ENCODE measurements around the gene EIF4B. TPM values are rescaled to one million over a fixed set of nuclear protein-coding genes. Genes with fewer than 3 reads are reported as not detected.

EIF4B gene
- polyA plus RNA-seq, 1 of the 3 experiments (the other 2 are of a cell fraction): 267 TPM

DNA sequence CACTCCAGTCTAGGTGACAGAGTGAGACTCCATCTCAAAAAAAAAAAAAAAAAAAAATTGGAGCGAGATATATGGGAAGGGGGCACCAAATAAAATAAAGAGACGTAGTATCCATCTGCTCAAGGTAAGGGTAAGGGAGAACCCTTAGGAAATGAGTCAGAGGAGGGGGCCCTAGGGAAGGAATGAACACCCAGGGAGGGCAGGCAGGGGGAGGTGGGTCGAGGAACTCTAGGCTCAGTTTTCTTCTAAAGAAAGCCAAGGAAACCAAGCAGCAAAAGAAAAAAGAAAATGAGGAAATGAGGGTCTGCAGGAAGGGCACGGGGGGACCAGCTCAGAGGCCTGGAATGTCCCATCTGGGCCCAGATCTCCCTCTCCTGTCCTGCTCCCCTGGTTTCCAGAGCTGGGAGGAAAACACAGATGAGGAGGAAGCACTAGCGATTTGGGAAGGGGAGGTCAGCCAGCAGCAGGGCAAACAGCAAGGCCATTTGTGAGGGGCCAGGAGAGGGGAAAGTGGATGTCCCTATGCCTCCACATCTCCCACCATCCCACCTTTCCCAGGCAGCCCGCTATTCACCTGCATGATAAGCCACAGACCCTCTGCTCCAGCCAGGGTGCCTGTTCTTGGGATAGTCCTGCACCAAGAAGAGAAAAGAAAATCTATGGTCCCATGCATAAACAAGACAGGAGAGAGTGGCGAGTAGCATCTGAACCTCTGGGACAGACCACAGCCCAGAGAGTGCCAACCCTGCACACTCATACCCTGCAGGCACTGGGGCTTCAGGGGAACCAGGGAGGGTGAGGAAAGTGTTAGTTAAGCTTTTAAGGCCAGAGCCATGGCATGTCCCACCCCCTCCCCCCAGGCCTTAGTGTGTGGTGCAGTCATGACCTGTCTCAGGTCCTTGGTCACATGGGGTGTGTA lies 61.1 kb downstream of the EIF4B start:
- Histone ChIP-seq H3K4me3 (ENCODE audit: low read depth in 2 of 2, low read length in 1 of 2) (no peak overlapping the region), H4K20me1 (ENCODE audit: insufficient read depth) (no peaks in the 10 kb centered on the region), H3K79me2 (ENCODE audit: insufficient read depth) (0 out of 2 replicates have a peak, but pooled peaks cover 6% of the 10 kb centered on the region), H2AFZ (ENCODE audit: low read depth) (no peak overlapping the region), H3K4me2 (no peak overlapping the region), H3K27ac (ENCODE audit: low read depth in 2 of 2, low read length in 1 of 2) (peak overlapping the region in 1 of 2 experiments; percentile 66; a peak in 2 of 4 replicates), H3K9ac (peak overlapping the region; percentile 55; the same call in 1 of the 2 replicates), H3K9me2 (no peaks in the 10 kb centered on the region), H3K9me3 (no peaks in the 10 kb centered on the region), H3K27me3 (ENCODE audit: insufficient read depth) (no peaks in the 10 kb centered on the region), H3K4me1 (ENCODE audit: control insufficient read depth in 1 of 2, insufficient read depth in 2 of 2, low read depth in 1 of 2, low read length in 1 of 2) (peaks cover 20 to 33% of the 10 kb centered on the region in 2 experiments), H3F3A (replicated peaks; ENCODE audit: insufficient read depth) (peaks cover 40% of the 10 kb centered on the region), H3K36me3 (replicated peaks in 1 of 2; ENCODE audit: control insufficient read depth in 1 of 2, insufficient read depth in 2 of 2, low read length in 1 of 2) (peaks cover 3 to 14% of the 10 kb centered on the region in 2 experiments)
- POLR2A ChIA-PET: interaction anchor here (1.2 to 2.1 kb wide), 2 partner anchors 12 to 30 kb away, joined by 3 to 10 read pairs; partner anchors contain the start of genes IGFBP6 and SPRYD3
- no peak for DNase-seq
- 86% methylated on average over 7 of the region's 7 CpGs for WGBS (ENCODE audit: low lambda C conversion rate)
- TF ChIP-seq FOSL2 (IDR thresholded peaks at IDR 0.05; ENCODE audit: borderline replicate concordance, low read depth) (0 out of 2 replicates have a peak, but pooled peaks have one; percentile 10), IRF3 (IDR thresholded peaks at IDR 0.05; ENCODE audit: low read depth, low read length) (no peak)
- CTCF ChIA-PET: interaction anchor here (0.9 to 14.5 kb wide), 14 partner anchors 12 to 146 kb away, joined by 3 to 385 read pairs (median 22); partner anchors contain the start of genes IGFBP6, SOAT2, SPRYD3 and TNS2

DNA sequence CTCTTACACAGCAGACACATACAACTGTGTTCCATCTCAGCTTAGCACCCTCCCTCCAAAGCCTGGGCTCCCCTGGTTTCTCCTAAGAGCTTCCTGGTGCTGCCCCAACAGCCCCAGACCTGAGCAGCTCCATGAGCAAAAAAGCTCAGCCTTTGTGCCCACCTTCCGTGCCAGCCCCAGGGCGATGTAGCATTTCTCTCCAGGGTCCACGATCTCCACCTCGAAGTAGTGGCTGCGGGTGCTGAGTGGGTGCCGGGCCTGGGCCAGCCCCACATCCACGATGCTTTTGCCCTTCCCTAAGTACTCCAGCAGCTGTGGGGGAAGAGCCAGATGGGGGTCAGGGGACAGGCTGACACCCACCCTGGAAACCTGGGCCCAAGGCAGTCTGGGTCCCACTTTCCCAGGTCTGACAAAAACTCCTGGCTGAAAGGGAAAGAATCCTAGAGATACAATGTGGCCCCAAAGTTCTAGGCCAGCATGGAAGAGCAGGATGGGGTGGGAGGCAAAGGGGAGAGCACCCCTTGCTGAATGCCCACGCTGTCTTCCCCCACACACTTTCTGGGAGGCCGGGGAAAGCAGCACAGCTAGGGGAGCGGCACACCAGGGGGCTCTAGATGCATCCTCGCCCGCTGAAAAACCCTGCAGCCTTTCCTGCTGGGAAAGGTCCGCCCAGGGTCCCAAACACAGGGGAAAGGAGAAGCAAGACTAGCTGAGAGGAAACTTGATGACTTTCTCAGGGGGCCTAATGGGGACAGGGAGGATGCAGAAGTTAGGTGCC lies 61.9 kb downstream of the EIF4B start:
- Histone ChIP-seq H3K4me1 (ENCODE audit: control insufficient read depth in 1 of 2, insufficient read depth in 2 of 2, low read depth in 1 of 2, low read length in 1 of 2) (peaks cover 27 to 39% of the 10 kb centered on the region in 2 experiments), H3K9me3 (no peaks in the 10 kb centered on the region), H3K36me3 (replicated peaks in 1 of 2; ENCODE audit: control insufficient read depth in 1 of 2, insufficient read depth in 2 of 2, low read length in 1 of 2) (peaks cover 3 to 8% of the 10 kb centered on the region in 2 experiments), H4K20me1 (ENCODE audit: insufficient read depth) (no peaks in the 10 kb centered on the region), H3K27me3 (ENCODE audit: insufficient read depth) (no peaks in the 10 kb centered on the region), H3K79me2 (ENCODE audit: insufficient read depth) (0 out of 2 replicates have a peak, but pooled peaks cover 6% of the 10 kb centered on the region), H3K27ac (ENCODE audit: low read depth in 2 of 2, low read length in 1 of 2) (peak overlapping the region in 1 of 2 experiments; percentile 66; a peak in 2 of 4 replicates), H3K9me2 (no peaks in the 10 kb centered on the region), H3F3A (replicated peaks; ENCODE audit: insufficient read depth) (peaks cover 37% of the 10 kb centered on the region), H3K4me2 (no peak overlapping the region), H3K9ac (no peak overlapping the region), H3K4me3 (ENCODE audit: low read depth in 2 of 2, low read length in 1 of 2) (no peak overlapping the region), H2AFZ (ENCODE audit: low read depth) (no peak overlapping the region)
- 95% methylated on average over 10 of the region's 13 CpGs for WGBS (ENCODE audit: low lambda C conversion rate)
- ChIA-PET POLR2A (interaction anchor here (1.2 to 2.1 kb wide), 3 partner anchors 11 to 14 kb away, joined by 3 to 5 read pairs (median 4); partner anchors contain the start of gene SPRYD3), CTCF (interaction anchor here (1.0 to 14.5 kb wide), 9 partner anchors 11 to 145 kb away, joined by 3 to 385 read pairs (median 23); partner anchors contain the start of genes IGFBP6, SOAT2, SPRYD3 and TNS2)
- DNase-seq: no peak
- no peak for TF ChIP-seq GATA2 (CRISPR knock-in tag; IDR thresholded peaks at IDR 0.05)
- TF ChIP-seq SMC3 (IDR thresholded peaks at IDR 0.05; ENCODE audit: low read depth, low read length): no peak
- TF ChIP-seq FOSL2 (IDR thresholded peaks at IDR 0.05; ENCODE audit: borderline replicate concordance, low read depth): no peak
- no peak for TF ChIP-seq FOXJ3 (CRISPR knock-in tag; IDR thresholded peaks at IDR 0.05)
- no peak for TF ChIP-seq EZH2phosphoT487 (IDR thresholded peaks at IDR 0.05; ENCODE audit: borderline replicate concordance, low read depth)
- no peak for TF ChIP-seq RCOR1 (IDR thresholded peaks at IDR 0.05; ENCODE audit: low read length)
- TF ChIP-seq, protein P1, sequence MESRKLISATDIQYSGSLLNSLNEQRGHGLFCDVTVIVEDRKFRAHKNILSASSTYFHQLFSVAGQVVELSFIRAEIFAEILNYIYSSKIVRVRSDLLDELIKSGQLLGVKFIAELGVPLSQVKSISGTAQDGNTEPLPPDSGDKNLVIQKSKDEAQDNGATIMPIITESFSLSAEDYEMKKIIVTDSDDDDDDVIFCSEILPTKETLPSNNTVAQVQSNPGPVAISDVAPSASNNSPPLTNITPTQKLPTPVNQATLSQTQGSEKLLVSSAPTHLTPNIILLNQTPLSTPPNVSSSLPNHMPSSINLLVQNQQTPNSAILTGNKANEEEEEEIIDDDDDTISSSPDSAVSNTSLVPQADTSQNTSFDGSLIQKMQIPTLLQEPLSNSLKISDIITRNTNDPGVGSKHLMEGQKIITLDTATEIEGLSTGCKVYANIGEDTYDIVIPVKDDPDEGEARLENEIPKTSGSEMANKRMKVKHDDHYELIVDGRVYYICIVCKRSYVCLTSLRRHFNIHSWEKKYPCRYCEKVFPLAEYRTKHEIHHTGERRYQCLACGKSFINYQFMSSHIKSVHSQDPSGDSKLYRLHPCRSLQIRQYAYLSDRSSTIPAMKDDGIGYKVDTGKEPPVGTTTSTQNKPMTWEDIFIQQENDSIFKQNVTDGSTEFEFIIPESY (IDR thresholded peaks at IDR 0.05; ENCODE audit: borderline replicate concordance, low read depth): no peak
- TF ChIP-seq PBX3 (IDR thresholded peaks at IDR 0.05): no peak
- TF ChIP-seq MXI1 (IDR thresholded peaks at IDR 0.05; ENCODE audit: low read depth, low read length): no peak
